GM13976 (cell line): ENCODE data around the gene IGF1R.

Experiments used
- DNase-seq: peaks from one replicate; pipeline ENCODE4 v3.0.0; 2012; ENCODE audit warnings: low spot score
- in situ Hi-C: fragments of 300-500 bp; cut with MboI; formaldehyde crosslinking; loops from one replicate; pipeline ENCODE4 v1.12.0; 2022; ENCODE audit warnings: low sequenced_read_pairs, mixed read lengths, inconsistent platforms; ENCODE audit not compliant: unreplicated experiment
- TF ChIP-seq, protein P1 (sequence below): IDR thresholded peaks from 2 replicates; pipeline ENCODE4 v1.5.1; 2012; ENCODE audit warnings: borderline replicate concordance, mild to moderate bottlenecking; ENCODE audit not compliant: insufficient read depth; ENCODE audit errors: extremely low read depth, missing control alignments, control extremely low read depth

Gene IGF1R

GRCh38 chr15:98840053-98840452 lies 191.7 kb downstream of the IGF1R start:
- in situ Hi-C loops = no loop called here
- TF ChIP-seq, protein P1, sequence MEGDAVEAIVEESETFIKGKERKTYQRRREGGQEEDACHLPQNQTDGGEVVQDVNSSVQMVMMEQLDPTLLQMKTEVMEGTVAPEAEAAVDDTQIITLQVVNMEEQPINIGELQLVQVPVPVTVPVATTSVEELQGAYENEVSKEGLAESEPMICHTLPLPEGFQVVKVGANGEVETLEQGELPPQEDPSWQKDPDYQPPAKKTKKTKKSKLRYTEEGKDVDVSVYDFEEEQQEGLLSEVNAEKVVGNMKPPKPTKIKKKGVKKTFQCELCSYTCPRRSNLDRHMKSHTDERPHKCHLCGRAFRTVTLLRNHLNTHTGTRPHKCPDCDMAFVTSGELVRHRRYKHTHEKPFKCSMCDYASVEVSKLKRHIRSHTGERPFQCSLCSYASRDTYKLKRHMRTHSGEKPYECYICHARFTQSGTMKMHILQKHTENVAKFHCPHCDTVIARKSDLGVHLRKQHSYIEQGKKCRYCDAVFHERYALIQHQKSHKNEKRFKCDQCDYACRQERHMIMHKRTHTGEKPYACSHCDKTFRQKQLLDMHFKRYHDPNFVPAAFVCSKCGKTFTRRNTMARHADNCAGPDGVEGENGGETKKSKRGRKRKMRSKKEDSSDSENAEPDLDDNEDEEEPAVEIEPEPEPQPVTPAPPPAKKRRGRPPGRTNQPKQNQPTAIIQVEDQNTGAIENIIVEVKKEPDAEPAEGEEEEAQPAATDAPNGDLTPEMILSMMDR = no peak
- DNase-seq = no peak

- TF ChIP-seq, protein P1 = no peak
- in situ Hi-C loops = no loop called here
- DNase-seq = no peak
Observed at GRCh38 chr15:98841419-98841970, 193.2 kb downstream of the IGF1R start.

DNA sequence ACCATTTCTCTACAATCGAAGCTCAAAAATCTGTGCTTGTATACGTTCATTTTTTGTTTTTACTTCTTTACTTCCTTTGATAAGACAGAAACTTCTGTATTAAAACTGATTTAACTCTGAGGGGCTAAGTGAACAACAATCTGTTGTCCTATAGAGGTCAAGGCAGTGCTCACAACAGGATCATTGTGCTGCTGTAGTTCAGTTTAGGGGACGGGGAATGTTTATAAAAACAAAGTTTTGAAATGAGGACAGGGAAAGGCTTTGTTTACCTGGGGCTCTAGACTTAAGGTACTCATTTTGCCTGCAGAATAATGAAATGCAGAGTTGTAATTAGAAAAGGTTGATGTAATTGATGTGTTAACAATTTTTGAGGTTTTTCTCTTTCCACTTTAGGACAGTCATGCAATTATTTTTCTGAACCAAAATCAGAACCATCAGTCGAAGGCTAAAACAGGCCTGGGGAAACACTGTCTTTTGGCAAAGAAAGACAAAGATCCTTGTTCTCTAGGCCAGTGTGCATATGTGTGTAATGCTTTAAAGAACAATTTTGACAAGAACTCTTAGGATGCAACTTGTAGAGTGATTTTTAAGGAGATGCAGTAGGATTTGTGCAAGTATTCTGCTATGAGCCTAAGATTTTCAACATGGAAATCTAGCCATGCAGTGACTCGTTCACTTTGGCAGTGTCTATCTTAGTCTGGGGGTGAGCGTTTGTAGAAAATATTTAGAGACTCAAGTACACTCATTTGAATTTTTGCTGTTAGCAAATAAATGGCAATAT lies 194.0 kb downstream of the IGF1R start:
- TF ChIP-seq, protein P1 = no peak
- in situ Hi-C loops = no loop called here
- DNase-seq = no peak

DNA sequence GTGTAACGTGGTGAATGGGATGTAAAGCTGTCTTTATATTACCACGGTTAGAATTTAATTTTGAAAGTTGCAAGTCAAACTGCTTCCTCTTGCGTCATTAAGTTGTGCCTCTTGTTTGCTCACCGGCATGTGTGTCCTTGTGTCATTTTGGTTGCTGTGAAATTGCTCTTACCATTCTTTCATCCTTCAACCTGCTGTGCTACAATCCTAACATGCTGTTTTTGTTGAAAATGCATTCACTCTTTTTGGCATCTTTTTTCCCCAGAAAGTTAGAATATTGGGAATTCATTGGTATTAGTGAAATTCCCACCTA lies 194.6 kb downstream of the IGF1R start:
- TF ChIP-seq, protein P1 = no peak
- DNase-seq = no peak
- in situ Hi-C loops = no loop called here

GRCh38 chr15:98843844-98844243 lies 195.5 kb downstream of the IGF1R start:
- DNase-seq = no peak
- in situ Hi-C loops = no loop called here
- TF ChIP-seq, protein P1 = no peak

GRCh38 chr15:98844261-98844660 lies 195.9 kb downstream of the IGF1R start:
- in situ Hi-C loops = no loop called here
- TF ChIP-seq, protein P1 = no peak
- DNase-seq = no peak
